HG02588 (cell line): ENCODE data around the gene ZCCHC24.

Experiments
- ATAC-seq: cut with Tn5 transposase; IDR thresholded peaks from one replicate; pipeline ENCODE4 v1.9.1; 2021; ENCODE audit warnings: mild to moderate bottlenecking, moderate library complexity; ENCODE audit not compliant: unreplicated experiment

The ZCCHC24 gene

DNA sequence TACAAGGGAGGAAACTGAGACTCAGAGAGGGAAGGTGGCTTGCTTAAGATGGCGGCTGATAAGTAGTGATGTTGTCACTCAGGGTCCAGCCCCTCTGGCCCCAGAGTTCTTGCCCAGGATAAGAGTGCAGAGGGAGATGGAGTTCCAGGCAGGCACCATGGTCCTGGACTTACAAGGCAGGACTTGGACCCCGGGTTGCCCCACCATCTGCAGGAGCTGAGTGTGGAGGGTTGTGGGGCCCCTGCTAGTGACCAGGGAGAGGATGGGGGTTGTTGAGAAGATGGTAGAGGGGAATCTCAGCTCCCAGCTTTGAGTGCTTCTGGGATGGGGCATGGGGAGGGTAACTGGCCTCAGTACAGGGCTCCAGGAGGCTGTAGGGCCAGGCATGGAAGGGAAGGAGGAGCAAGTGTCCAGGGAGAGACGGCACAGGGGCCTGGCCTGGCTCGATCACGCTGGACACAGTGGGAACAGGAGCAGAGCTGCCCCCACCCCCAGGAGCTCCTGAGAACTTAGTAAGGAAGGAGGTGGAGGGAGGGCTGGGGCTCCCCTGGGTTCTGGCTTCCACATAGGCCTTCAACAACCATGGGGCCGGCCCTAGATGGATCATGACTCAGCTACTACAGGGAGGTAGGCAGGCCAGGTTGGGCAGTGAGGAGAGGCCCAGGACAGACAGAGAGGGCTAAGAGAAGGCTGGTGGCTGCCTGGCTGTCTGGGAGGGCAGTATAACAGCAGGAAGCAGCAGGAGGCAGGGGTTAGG, 69.9 kb downstream of the ZCCHC24 start:
- no peak for ATAC-seq

GRCh38 chr10:79374312-79375191, 70.9 kb downstream of the ZCCHC24 start:
- ATAC-seq = no peak

GRCh38 chr10:79372871-79373270, 72.6 kb downstream of the ZCCHC24 start:
- ATAC-seq = no peak

DNA sequence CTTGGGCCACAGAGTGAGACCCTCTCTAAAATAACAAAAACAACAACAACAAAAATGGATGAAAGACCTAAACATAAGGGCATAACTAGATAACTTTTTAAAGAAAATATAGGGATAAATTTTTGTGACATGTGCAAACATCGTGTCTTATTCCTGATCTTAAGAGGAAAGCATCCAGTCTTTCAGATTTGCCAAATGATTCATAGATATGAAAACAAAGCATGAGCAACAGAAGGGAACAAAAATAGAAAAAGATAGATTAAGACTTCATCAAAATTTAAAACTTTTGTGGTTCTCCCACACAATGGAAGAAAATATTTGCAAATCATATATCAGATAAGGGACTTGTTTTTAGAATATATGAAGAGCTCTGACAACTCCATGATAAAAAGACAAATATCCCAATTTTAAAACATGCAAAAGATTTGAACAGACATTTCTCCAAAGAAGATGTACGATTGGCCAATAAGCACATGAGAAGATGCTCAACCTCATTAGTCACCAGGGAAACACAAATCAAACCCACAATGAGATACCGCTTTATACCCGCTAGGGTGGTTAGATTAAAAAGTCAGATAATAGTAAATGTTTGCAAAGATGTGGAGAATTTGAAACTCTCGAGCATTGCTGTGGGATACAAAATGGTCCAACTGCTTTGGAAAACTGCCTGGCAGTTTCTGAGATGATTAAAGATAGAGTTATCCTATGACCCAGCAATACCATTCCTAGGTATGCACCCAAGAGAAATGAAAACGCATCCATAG, 77.8 kb downstream of the ZCCHC24 start:
- ATAC-seq = no peak

DNA sequence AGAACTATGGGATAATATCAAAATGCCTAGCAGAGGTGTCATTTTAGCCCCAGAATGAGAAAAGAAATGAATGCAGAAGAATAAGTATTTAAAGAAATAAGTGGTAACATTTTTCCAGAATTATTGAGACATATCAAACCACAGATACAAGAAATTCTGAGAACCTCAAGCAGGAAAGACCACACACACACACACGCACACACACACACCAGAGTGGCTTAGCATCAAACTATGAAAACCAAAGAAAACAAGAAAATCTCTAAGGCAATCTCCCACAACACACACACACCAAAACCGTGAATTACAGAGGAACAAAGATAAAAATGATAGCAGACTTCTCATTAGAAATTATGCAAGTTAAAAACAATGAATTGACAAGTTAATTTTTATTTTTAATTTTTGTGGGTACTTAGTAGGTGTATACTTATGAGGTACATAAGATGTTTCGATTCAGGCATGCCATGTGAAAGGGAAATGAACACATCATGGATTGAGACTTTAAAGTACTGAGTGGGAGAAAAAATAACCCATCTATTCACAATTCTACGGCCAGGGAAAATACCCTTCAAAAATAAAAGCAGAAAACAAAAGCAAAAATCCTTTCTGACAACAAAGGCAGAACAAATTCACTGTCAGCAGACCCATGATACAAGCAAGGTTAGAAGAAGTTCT, 83.6 kb downstream of the ZCCHC24 start:
- ATAC-seq = no peak

GRCh38 chr10:79360499-79361342, 84.7 kb downstream of the ZCCHC24 start:
- ATAC-seq = no peak

- no peak for ATAC-seq
Measured at GRCh38 chr10:79359816-79360498, 85.5 kb downstream of the ZCCHC24 start.

GRCh38 chr10:79358811-79359210, 86.6 kb downstream of the ZCCHC24 start:
- peak; percentile 59 for ATAC-seq

GRCh38 chr10:79357180-79357579, 88.2 kb downstream of the ZCCHC24 start:
- ATAC-seq = no peak

DNA sequence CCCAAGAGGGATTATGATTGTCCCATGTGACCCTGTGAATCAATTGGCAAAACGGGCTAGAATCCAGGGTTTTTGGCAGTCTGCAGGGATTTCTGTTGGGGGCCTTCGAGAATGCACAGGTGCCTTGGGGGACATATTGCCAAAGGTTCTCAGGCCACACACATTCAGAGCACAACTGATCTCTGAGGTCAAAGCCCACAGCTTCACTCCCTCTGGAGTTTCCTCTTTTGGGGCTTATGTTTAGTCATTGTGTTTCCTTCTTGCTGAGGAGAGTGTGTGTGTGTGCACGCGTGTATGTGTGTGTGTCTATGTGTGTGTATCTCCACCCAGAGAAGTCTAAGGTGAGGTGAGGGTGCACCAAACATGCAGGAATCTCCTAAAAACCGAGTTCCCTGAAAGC, 89.3 kb downstream of the ZCCHC24 start:
- no peak for ATAC-seq

- no peak for ATAC-seq
Measured at GRCh38 chr10:79355420-79356017, 89.9 kb downstream of the ZCCHC24 start.

GRCh38 chr10:79354615-79355014, 90.8 kb downstream of the ZCCHC24 start:
- no peak for ATAC-seq

DNA sequence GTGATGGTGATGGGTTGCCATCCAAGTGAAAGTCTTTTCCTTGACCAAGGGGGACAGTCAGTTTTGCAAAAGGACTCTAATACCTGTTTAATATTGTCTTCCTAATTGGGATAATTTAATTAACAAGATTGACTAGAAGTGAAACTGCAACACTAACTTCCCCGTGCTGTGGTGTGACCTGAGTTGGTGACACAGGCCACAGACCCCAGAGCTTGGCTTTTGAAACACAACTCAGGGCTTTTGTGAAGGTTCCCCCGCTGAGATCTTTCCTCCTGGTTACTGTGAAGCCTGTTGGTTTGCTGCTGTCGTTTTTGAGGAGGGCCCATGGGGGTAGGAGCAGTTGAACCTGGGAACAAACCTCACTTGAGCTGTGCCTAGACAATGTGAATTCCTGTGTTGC, 91.3 kb downstream of the ZCCHC24 start:
- no peak for ATAC-seq

- ATAC-seq = no peak
Measured at GRCh38 chr10:79353726-79354125, 91.7 kb downstream of the ZCCHC24 start.

GRCh38 chr10:79353000-79353406, 92.4 kb downstream of the ZCCHC24 start:
- no peak for ATAC-seq

DNA sequence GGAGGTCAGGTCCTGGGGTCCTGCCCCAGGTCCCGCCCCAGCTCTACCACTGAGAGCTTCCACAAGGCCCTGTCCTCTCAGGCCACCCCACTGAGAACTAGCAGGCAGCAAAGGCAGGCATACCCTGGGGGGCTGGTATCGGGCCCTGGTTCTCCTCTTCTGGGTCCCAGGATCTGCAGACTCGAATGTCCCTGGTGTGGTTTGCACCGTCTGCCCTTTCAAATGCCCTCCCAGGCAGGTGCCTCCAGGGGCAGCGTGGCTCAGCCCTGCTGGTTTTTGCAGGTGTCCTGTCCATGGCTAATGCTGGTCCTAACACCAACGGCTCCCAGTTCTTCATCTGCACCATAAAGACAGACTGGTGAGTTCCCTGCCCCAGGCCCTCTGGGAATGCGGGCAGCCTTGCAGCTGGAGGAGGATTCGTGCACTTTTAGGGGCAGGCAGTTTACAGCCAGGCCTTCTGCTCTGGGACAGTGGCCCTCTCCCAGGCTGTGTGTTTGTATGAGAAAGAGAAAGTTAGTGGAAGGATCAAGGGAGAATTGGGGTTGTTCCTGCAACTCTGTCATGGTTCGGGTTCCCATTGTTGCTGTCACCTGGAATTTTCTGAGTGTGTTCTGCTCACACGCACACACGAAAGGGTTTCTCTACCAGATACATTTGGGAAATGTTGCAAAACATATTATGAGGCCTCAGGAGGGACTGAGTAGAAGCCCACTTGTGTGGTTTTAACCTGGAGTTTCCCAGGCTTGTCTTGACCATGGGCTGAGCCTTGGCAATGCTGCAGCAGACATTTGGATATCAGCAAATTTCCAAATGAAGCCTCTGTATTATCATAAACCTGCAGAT, 93.2 kb downstream of the ZCCHC24 start:
- no peak for ATAC-seq

DNA sequence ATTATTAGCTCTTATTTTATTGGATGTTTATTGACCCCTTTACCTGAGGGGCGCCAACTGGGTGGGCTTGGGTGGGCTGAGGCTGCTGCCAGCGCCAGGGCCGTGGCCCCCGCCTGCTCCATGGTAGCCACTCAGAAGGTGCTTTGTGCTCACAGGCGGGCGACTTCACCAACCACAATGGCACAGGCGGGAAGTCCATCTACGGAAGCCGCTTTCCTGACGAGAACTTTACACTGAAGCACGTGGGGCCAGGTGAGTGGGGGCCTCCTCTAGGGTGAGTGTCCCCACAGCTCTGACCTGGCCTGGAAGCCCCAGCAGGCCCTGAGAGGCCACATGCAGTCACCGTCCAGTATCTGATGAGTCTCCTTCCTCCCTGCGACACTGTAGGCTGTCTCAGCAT, 94.1 kb downstream of the ZCCHC24 start:
- no peak for ATAC-seq
